H1 (cell line): ENCODE results near the gene CEP120. TPM values are rescaled to one million over a fixed set of nuclear protein-coding genes. Genes with fewer than 3 reads are reported as not detected.

ENCODE experiments used
- CTCF ChIA-PET: fragments of 300-600 bp; sonication (Branson Sonifier 250); formaldehyde crosslinking; loops from one replicate; lab custom pipeline; 2021; ENCODE audit not compliant: partially characterized antibody; lab: Charles Lee
- POLR2A ChIA-PET: fragments of 300-600 bp; sonication (Branson Sonifier 250); formaldehyde crosslinking; loops from one replicate; lab custom pipeline; 2021; ENCODE audit warnings: inconsistent platforms; ENCODE audit not compliant: partially characterized antibody; lab: Charles Lee
- DNase-seq, 2 experiments: peaks; one replicate each; pipeline versions ENCODE4 v3.0.0 to v3.0.0-alpha.2; 2010 to 2022; ENCODE audit warnings: low spot score in 2 of 2, low read depth in 1 of 2, mixed read lengths in 1 of 2
- FAIRE-seq: peaks from 2 replicates; lab custom pipeline; 2011; peaks lifted over from hg19 to GRCh38; lab: Jason Lieb, UNC
- H2AFZ ChIP-seq: 2 replicates; pipeline ENCODE4 v1.8.1; 2012; ENCODE audit warnings: low read length, inconsistent platforms
- H2AK5ac ChIP-seq: 2 replicates; pipeline ENCODE4 v1.6.1; 2013; ENCODE audit warnings: low read depth, low read length
- H2BK120ac ChIP-seq: replicated peaks from 2 replicates; pipeline ENCODE3; 2013; ENCODE audit warnings: low read depth, low read length, inconsistent platforms
- H2BK12ac ChIP-seq: 2 replicates; pipeline ENCODE4 v1.6.1; 2013; ENCODE audit warnings: low read depth, low read length
- H2BK15ac ChIP-seq: 2 replicates; pipeline ENCODE4 v1.6.1; 2013; ENCODE audit warnings: low read length
- H2BK20ac ChIP-seq: 2 replicates; pipeline ENCODE4 v1.6.1; 2013; ENCODE audit warnings: low read length
- H2BK5ac ChIP-seq: 2 replicates; pipeline ENCODE4 v1.6.1; 2013; ENCODE audit warnings: low read depth, low read length
- H3K14ac ChIP-seq: 2 replicates; pipeline ENCODE4 v1.6.1; 2013; ENCODE audit warnings: inconsistent platforms; ENCODE audit not compliant: insufficient read length
- H3K18ac ChIP-seq: 2 replicates; pipeline ENCODE4 v1.6.1; 2013; ENCODE audit warnings: low read length; ENCODE audit errors: extremely low read depth
- H3K23ac ChIP-seq: 2 replicates; pipeline ENCODE4 v1.6.1; 2013; ENCODE audit warnings: inconsistent platforms; ENCODE audit not compliant: insufficient read length
- H3K23me2 ChIP-seq: 2 replicates; pipeline ENCODE4 v1.6.1; 2013; ENCODE audit warnings: low read depth, low read length
- H3K27ac ChIP-seq: 2 replicates; pipeline ENCODE4 v1.6.1; 2011; ENCODE audit warnings: low read depth, low read length, inconsistent platforms
- H3K27me3 ChIP-seq, 4 experiments: replicated peaks in 1 of 4; 1 replicate in 1 of 4; 2 replicates in 3 of 4; pipeline versions ENCODE4 v1.6.1 to v1.8.1; 2011 to 2013; ENCODE audit warnings: low read length in 3 of 4, mild to moderate bottlenecking in 3 of 4, inconsistent platforms in 2 of 4, mixed read lengths in 2 of 4, moderate library complexity in 1 of 4; ENCODE audit not compliant: control insufficient read depth in 3 of 4, insufficient read depth in 3 of 4; ENCODE audit errors: extremely low read depth in 1 of 4
- H3K36me3 ChIP-seq, 4 experiments: 2 replicates each; pipeline versions ENCODE4 v1.6.1 to v1.8.1; 2011 to 2013; ENCODE audit warnings: mild to moderate bottlenecking in 4 of 4, low read length in 3 of 4, moderate library complexity in 2 of 4, control low read depth in 1 of 4, inconsistent platforms in 1 of 4; ENCODE audit not compliant: insufficient read depth in 4 of 4, control insufficient read depth in 2 of 4
- H3K4ac ChIP-seq: replicated peaks from 2 replicates; pipeline ENCODE3; 2013; ENCODE audit warnings: low read length, low read depth, mixed read lengths, inconsistent platforms; ENCODE audit not compliant: insufficient read length
- H3K4me1 ChIP-seq, 4 experiments: replicated peaks in 1 of 4; 1 replicate in 1 of 4; 2 replicates in 3 of 4; pipeline versions ENCODE4 v1.6.1 to v1.8.1; 2011 to 2013; ENCODE audit warnings: low read length in 3 of 4, inconsistent platforms in 2 of 4, mixed read lengths in 1 of 4; ENCODE audit not compliant: insufficient read depth in 4 of 4, control insufficient read depth in 3 of 4
- H3K4me2 ChIP-seq, 2 experiments: 2 replicates each; pipeline versions ENCODE4 v1.6.1 to v1.8.1; 2011 to 2013; ENCODE audit warnings: low read depth in 2 of 2, low read length in 2 of 2, control low read depth in 1 of 2, inconsistent platforms in 1 of 2, mild to moderate bottlenecking in 1 of 2; ENCODE audit not compliant: insufficient read depth in 1 of 2
- H3K4me3 ChIP-seq, 4 experiments: fragments of 200-600, 300-600 bp in 1 of 4; sonication (generic), shearing (Covaris generic), sonication (Bioruptor Twin) in 1 of 4; 2 replicates each; pipeline versions ENCODE4 v1.5.1 to v1.8.1; 2011 to 2016; ENCODE audit warnings: low read length in 4 of 4, low read depth in 3 of 4, control low read depth in 2 of 4, inconsistent platforms in 2 of 4, mild to moderate bottlenecking in 2 of 4, mixed read lengths in 1 of 4, moderate library complexity in 1 of 4; ENCODE audit not compliant: insufficient read depth in 2 of 4; ENCODE audit errors: extremely low read depth in 1 of 4
- H3K56ac ChIP-seq: replicated peaks from 2 replicates; pipeline ENCODE3; 2013; ENCODE audit warnings: low read depth, mild to moderate bottlenecking, mixed read lengths, low read length, inconsistent platforms; ENCODE audit not compliant: insufficient read length
- H3K79me1 ChIP-seq: 2 replicates; pipeline ENCODE4 v1.6.1; 2013; ENCODE audit warnings: low read depth, low read length, control low read depth
- H3K79me2 ChIP-seq, 2 experiments: 2 replicates each; pipeline versions ENCODE4 v1.6.1 to v1.8.1; 2012 to 2013; ENCODE audit warnings: low read length in 2 of 2, mild to moderate bottlenecking in 2 of 2, inconsistent platforms in 1 of 2; ENCODE audit not compliant: insufficient read depth in 2 of 2, control insufficient read depth in 1 of 2
- H3K9ac ChIP-seq, 4 experiments: replicated peaks in 1 of 4; 1 replicate in 1 of 4; 2 replicates in 3 of 4; pipeline versions ENCODE4 v1.6.1 to v1.8.1; 2011 to 2013; ENCODE audit warnings: low read depth in 3 of 4, low read length in 3 of 4, control low read depth in 2 of 4, mild to moderate bottlenecking in 2 of 4, moderate library complexity in 2 of 4, inconsistent platforms in 1 of 4; ENCODE audit errors: extremely low read depth in 1 of 4
- H3K9me3 ChIP-seq, 2 experiments: 2 replicates each; pipeline versions ENCODE4 v1.6.1 to v1.8.1; 2012 to 2013; ENCODE audit warnings: mild to moderate bottlenecking in 2 of 2, moderate library complexity in 2 of 2, control low read depth in 1 of 2, inconsistent platforms in 1 of 2, low read depth in 1 of 2, low read length in 1 of 2, mixed read lengths in 1 of 2; ENCODE audit not compliant: insufficient read depth in 2 of 2
- H4K20me1 ChIP-seq, 2 experiments: replicated peaks in 1 of 2; 2 replicates each; pipeline versions ENCODE3 to v1.8.1; 2011 to 2013; ENCODE audit warnings: inconsistent platforms in 2 of 2, low read length in 2 of 2, mild to moderate bottlenecking in 1 of 2; ENCODE audit not compliant: insufficient read depth in 2 of 2, control insufficient read depth in 1 of 2
- H4K5ac ChIP-seq: 2 replicates; pipeline ENCODE4 v1.6.1; 2013; ENCODE audit warnings: low read length, low read depth, mixed read lengths, inconsistent platforms; ENCODE audit not compliant: insufficient read length
- H4K8ac ChIP-seq: 2 replicates; pipeline ENCODE4 v1.8.0; 2013; ENCODE audit warnings: mild to moderate bottlenecking, moderate library complexity, low read length, inconsistent platforms; ENCODE audit not compliant: insufficient read depth; ENCODE audit errors: extremely low read depth
- H4K91ac ChIP-seq: replicated peaks from 2 replicates; pipeline ENCODE3; 2013; ENCODE audit warnings: low read length, mixed read lengths, inconsistent platforms; ENCODE audit not compliant: insufficient read length
- CTBP2 ChIP-seq: IDR thresholded peaks from 2 replicates; pipeline ENCODE4 v1.7.0; 2011; ENCODE audit warnings: borderline replicate concordance, mild to moderate bottlenecking, moderate library complexity, mixed read lengths, low read length; ENCODE audit not compliant: insufficient read depth, insufficient read length
- FOSL1 ChIP-seq: IDR thresholded peaks from 2 replicates; pipeline ENCODE4 v1.6.1; 2011; ENCODE audit warnings: mild to moderate bottlenecking, low read depth, low read length, moderate library complexity; ENCODE audit not compliant: insufficient read depth
- GABPA ChIP-seq: IDR thresholded peaks from 2 replicates; pipeline ENCODE4 v1.6.1; 2011; ENCODE audit warnings: mild to moderate bottlenecking, low read length, moderate library complexity, borderline replicate concordance; ENCODE audit not compliant: insufficient read depth
- HDAC6 ChIP-seq: IDR thresholded peaks from one replicate; pipeline ENCODE4 v1.7.1; 2012; ENCODE audit warnings: low read depth, mild to moderate bottlenecking, inconsistent platforms, low read length, moderate library complexity
- RAD21 ChIP-seq, 2 experiments: IDR thresholded peaks in 1 of 2; conservative IDR thresholded peaks in 1 of 2; 2 replicates each; pipeline ENCODE4 v1.6.1; 2011; ENCODE audit warnings: low read depth in 2 of 2, low read length in 2 of 2, improper control_type of control experiment in 1 of 2, inconsistent platforms in 1 of 2, mild to moderate bottlenecking in 1 of 2, moderate library complexity in 1 of 2
- SIRT6 ChIP-seq: IDR thresholded peaks from one replicate; pipeline ENCODE4 v1.7.1; 2012; ENCODE audit warnings: low read length, inconsistent platforms
- SIX5 ChIP-seq: IDR thresholded peaks from 2 replicates; pipeline ENCODE4 v1.6.1; 2011; ENCODE audit warnings: mild to moderate bottlenecking, low read depth, low read length
- TEAD4 ChIP-seq: IDR thresholded peaks from 2 replicates; pipeline ENCODE4 v1.6.1; 2012; ENCODE audit warnings: low read depth, low read length, inconsistent platforms, mixed read lengths
- ZNF274 ChIP-seq: IDR thresholded peaks from 2 replicates; pipeline ENCODE4 v1.7.0; 2012; ENCODE audit warnings: low read length, borderline replicate concordance; ENCODE audit errors: extremely low read depth
- WGBS, 2 experiments: shearing (Covaris generic) in 1 of 2; methylation state at CpG; one replicate each; pipeline versions ENCODE4 v1.1.6 to v1.1.7; 2013 to 2015; ENCODE audit warnings: low lambda C conversion rate in 2 of 2, mixed read lengths in 2 of 2, inconsistent platforms in 1 of 2, low coverage in 1 of 2, missing lambda C conversion rate in 1 of 2; ENCODE audit not compliant: insufficient replicate concordance in 2 of 2, insufficient coverage in 1 of 2, insufficient read length in 1 of 2; ENCODE audit errors: extremely low coverage in 1 of 2, missing lambda C conversion rate in 1 of 2; 5-methylcytosine and 5-hydroxymethylcytosine counted together
- polyA plus RNA-seq, 7 experiments: library from polyadenylated mRNA; depleted of rRNA in 3 of 7; stranded (reverse) in 5 of 7; unstranded in 2 of 7; fragments of >200 nt in 5 of 7; fragments of 200-250 nt in 2 of 7; gene quantifications; 1 replicate in 5 of 7; 2 replicates in 1 of 7; 4 replicates in 1 of 7; pipeline versions ENCODE4 v1.2.1 to v1.2.3, GENCODE V29; 2011 to 2013; ENCODE audit warnings: missing spikeins in 2 of 7, mixed read lengths in 2 of 7
- total RNA-seq: library from RNA; stranded (reverse); fragmentation: NEBNext Ultra II Directional; extraction: Animal tissue kit (Norgen Biotek cat#: 25700); gene quantifications from 2 replicates; pipeline ENCODE4 v1.2.1, GENCODE V29; 2021

CEP120 gene
- total and polyA plus RNA-seq, 2 of the 8 experiments (the other 6 are each of a cell fraction or from before 2014, with no cell fraction given) = 9.3 to 17.9 TPM

DNA sequence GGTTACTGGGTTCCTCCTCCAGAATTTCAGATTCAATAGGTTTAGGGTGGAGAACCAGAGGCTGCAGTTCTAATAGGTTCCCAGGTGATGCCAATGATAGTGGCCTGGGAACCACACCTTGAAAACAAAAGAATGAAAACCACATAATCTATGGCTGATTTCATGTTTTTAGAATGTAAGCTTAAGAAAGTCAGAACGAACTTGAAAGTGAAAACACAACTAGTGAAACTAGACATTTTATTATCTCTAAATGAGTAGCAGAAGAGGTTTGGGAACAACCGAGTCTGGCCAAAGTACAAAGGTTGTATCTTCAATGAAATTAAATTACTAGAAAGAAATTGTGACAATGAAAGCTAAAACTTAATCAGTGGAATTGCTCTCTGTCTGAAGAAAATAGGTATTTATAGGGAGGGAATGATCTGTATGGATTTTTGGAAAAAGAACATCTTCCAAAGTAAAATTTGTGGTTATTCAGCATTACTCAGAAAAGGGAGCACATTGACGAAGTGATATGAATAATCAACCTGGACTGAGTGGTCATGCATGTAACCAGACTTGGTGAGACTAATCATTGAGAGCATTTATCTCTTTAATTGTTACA, 24.9 kb upstream of the CEP120 start:
- no peak for TF ChIP-seq GABPA
- no peak for TF ChIP-seq CTBP2
- TF ChIP-seq SIX5 = no peak
- TF ChIP-seq TEAD4 = no peak
- TF ChIP-seq ZNF274 = no peak
- TF ChIP-seq FOSL1 = no peak
- no peak for TF ChIP-seq SIRT6
- no peak for TF ChIP-seq HDAC6
- TF ChIP-seq RAD21 (IDR thresholded peaks at IDR 0.05 in 1 of 2, conservative IDR thresholded peaks at IDR 0.05 in 1 of 2; ENCODE audit: low read depth in 2 of 2, low read length in 2 of 2) = no peak
- no peak overlapping the region for H2BK120ac ChIP-seq
- no peak overlapping the region for H4K8ac ChIP-seq
- H3K56ac ChIP-seq = no peak overlapping the region
- H3K4me3 ChIP-seq = no peak overlapping the region
- no peaks in the 10 kb centered on the region for H3K4me1 ChIP-seq
- WGBS, 2 experiments = 73% methylated on average over 3 of the region's 3 CpGs; no CpG with 5 or more reads in 1 of the 2 experiments
- FAIRE-seq (no peak), DNase-seq (no peak)
- H3K23ac ChIP-seq = no peak overlapping the region
- CTCF ChIA-PET = no interaction called here
- no peaks in the 10 kb centered on the region for H3K79me1 ChIP-seq
- no peak overlapping the region for H2AFZ ChIP-seq
- no peak overlapping the region for H2BK12ac ChIP-seq
- H4K20me1 ChIP-seq = no peaks in the 10 kb centered on the region
- no peak overlapping the region for H2BK20ac ChIP-seq
- H3K36me3 ChIP-seq = no peaks in the 10 kb centered on the region
- no peak overlapping the region for H2BK5ac ChIP-seq
- no peak overlapping the region for H3K14ac ChIP-seq
- no peak overlapping the region for H4K91ac ChIP-seq
- no peak overlapping the region for H4K5ac ChIP-seq
- H3K27ac ChIP-seq = no peak overlapping the region
- no peak overlapping the region for H3K9ac ChIP-seq
- no peaks in the 10 kb centered on the region for H3K9me3 ChIP-seq
- no peak overlapping the region for H2BK15ac ChIP-seq
- no peak overlapping the region for H3K18ac ChIP-seq
- no peak overlapping the region for H3K4me2 ChIP-seq
- no peaks in the 10 kb centered on the region for H3K23me2 ChIP-seq
- H3K79me2 ChIP-seq = no peaks in the 10 kb centered on the region
- H3K4ac ChIP-seq = no peak overlapping the region
- H2AK5ac ChIP-seq = no peak overlapping the region
- POLR2A ChIA-PET = no interaction called here
- no peaks in the 10 kb centered on the region for H3K27me3 ChIP-seq
